Measurements from ENCODE around the gene CA5A.
"Not testable (repeated sequence)": the region's sequence is repeated elsewhere in the genome, so short reads cannot be mapped to it uniquely, and the experiment has no call there.

The CA5A gene

DNA sequence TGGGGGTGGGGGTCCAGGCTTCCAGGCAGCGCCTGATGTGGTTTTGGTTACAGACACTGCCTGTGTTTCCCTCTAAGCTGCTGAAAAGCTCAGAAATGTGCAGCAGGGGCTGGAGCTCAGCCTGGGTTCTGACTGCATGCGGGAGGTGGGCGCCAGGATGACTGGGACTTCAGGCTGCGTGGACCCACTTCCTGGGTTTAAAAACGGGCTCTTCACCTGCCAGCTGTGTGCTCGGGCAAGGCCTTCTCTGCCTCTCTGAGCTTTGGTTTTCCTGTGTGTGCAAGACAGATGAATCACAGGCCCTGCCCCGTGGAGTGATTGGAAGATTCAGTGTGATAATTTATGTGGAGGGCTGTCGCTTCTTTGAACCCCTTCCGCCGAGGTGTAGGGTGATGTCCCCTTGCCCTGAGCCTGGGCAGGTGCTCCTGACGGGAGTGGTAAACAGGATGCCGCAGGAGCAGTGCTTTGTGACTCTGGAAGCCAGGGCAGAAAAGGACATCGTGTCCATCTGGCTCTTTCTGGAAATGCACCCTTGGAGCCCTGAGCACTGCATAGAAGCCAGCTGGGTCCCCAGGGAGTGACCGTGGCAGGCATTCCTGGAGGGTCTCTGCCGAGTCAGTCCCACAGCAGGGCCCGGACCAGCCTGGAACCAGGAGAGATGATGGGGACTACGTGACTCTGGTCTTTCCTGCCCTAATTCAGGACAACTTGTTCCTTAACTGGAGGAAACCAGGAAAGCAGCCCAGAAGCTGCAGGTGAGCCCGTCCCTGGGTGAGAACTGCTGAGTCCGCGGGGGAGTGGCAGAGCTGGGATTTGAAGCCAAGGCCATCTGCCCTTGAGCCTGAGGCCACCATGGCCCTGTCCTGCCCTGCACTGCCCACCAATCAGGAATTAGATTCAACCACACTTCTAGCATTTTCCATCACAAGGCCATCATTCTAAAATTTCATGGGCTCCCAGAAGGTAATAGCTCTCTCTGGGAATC lies 38.5 kb downstream of the CA5A start:
- DNase-seq = no peak

DNA sequence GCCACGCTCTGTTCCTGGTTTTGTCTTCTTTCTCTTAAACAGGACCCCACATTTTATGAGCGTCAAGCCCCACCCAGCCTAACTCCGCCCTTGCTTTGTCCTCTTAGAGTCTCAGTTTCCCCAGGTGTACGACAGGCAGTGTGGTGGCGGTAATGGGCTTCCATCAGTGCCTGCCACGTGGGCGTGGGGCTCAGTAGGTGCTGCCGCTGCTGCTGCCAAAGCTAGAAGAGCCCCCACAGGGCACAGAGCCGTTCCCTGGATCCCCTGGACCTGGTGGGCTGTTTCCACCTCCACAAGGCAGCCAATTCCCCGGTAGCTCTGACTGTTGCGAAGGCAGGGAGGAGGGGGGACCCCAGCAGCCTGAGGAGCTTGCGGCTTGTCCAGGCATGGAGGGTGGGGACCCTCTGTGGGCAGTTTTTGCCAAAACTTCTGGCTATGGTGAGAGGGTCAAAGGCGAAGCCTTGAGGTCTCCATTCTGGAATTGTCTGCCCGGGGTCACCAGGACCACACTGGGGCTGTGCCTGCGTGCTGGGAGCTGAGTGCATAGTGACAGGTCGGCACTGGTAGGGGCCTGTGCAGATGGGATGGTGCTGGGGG lies 39.3 kb downstream of the CA5A start:
- DNase-seq = not testable (repeated sequence)

DNA sequence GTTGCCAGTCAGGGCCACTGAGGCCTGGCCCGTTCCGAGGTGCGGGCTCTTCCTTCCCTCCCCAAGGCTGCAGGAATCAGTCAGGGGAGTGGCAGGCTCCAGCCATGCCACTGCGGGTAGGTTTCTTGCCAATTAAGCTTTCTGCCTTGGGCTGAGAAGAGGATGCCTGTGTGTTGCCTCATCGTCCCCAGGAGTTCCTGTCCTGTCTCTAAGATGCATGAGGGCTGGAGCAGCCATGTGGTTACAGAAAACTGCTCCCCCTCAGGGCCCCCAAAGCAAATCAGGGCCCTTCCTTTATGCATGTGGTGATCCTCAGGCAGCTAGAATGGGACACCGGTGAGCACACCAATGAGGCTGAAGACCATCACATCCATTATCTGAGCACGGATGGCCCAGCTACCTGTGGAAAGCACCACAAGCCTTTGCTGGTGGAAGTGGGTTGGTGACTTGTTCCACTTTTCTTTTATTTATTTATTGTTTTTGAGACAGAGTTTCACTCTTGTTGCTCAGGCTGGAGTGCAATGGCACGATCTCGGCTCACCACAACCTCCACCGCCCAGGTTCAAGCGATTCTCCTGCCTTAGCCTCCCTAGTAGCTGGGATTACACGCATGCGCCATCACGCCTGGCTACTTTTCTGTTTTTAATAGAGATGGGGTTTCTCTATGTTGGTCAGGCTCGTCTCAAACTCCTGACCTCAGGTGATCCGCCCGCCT lies 40.0 kb downstream of the CA5A start:
- peak in 4 of 56 donors; percentile 31 to 53 (median 50) for DNase-seq

DNA sequence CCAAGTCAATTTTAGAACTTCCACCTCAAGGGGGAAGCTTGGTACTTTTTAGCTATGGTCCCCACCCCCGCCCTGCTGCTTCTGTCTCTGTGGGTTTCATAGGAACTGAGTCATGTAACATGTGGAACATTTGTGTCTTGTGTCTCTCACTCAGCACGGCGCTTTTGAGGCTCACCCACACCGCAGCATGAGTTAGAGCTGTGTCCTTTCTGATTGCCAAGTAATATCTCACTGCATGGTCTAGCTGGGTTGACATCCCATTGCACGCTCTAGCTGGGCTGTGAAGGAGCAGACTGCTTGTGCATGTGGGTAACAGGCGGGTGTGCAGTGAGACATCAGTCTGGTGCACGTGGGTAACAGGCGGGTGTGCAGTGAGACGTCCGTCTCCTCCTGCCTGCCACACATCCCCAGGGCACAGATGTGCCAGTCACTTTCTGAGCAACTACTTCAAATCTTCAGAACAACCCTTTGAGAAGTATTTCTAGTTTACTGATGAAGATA lies 40.6 kb downstream of the CA5A start:
- peak in 31 of 56 donors; percentile 11 to 77 (median 30) for DNase-seq

DNA sequence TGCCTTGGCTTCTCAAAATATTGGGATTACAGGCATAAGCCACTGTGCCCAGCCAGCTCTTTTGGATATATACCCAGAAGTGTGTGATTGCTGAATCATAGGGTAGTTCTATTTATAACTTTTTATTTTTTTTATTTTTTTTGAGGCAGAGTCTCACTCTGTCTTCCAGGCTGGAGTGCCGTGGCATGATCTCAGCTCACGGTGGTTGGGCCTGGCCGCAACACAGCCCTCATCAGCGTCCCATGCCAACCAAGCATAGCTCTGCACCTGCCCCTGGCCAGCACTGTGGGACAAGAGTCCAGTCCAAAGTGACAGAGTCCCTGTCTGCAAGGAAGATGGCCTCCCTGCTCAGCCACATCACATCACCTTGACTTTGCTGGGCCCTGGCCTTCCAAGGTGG lies 42.3 kb downstream of the CA5A start:
- DNase-seq = peak in 2 of 56 donors; percentile 4 to 18

DNA sequence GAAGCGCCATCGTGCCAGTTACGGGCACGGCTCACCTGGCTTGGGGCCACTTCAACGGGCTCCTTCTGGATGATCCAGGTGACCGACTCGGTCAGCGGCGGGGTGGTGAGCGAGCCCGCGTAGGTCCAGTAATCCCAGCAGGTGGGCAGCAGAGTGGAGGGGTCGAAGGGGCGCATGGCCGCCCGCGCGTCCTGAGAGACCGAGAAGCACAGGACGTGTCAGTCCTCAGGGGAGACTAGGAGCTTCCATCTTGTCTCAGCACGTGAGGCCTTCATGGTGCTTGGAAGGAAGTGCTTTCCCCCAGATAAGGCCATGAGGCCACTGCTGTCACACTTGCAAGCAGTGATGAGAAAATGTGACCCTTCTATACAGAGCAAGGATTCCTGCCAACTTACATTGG lies 44.6 kb downstream of the CA5A start:
- no peak for DNase-seq

DNA sequence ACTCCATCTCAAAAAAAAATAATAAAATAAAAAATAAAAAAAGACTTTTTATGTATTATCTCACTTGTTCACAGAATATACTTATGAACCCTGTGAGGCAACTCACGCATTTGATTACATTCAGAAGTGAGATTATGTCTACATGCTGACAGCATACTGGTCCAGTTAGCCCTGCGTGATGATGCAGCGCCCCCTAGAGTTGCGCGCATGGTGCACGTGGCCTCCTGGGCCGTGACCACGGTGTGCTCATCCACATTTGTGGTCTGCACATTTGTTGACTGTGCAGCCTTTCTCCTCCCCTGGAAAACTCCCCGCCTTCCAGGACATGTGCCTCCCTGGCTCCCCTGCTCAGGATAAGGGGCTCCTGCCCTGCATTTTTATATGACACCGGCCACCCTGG lies 46.6 kb downstream of the CA5A start:
- DNase-seq = not testable (repeated sequence)

DNA sequence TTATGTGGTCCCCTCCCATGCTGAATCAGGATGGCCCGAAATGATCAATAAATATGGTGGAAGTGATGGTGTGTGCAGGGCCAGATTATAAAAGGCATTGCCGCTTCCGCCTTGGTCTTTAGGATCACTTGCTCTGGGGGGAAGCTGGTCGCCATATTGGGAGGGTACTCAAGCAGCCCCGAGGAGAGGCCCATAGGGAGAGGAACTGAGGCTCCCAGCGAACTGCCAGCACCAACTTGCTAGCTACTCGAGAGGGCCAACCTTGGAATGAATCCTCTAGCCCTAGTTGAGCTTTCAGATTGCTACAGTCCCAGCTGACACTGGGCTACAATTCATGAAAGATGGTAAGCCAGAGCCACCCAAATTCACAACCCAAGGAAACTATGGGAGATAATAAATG lies 48.0 kb downstream of the CA5A start:
- not testable (repeated sequence) for DNase-seq

DNA sequence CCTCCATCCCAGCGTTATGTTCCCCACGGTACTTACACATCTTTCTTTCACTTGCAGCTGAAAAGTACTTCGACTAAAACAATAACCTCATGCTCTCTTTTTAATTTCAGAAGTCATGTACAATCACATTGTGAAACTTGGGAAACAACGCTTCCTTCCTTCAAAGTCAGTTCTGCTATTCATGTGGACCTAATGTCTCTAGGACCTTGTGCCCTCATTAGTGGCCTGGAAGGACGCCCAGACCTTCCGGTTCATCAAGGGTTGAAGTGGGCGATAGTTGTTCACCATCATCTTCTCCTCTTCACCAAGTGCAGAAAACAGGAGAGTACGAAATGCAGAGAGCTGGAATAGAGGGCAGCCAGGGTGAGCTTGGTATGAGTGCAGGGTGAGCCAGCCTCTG lies 48.4 kb downstream of the CA5A start:
- peak in 1 of 56 donors; percentile 1 for DNase-seq

DNA sequence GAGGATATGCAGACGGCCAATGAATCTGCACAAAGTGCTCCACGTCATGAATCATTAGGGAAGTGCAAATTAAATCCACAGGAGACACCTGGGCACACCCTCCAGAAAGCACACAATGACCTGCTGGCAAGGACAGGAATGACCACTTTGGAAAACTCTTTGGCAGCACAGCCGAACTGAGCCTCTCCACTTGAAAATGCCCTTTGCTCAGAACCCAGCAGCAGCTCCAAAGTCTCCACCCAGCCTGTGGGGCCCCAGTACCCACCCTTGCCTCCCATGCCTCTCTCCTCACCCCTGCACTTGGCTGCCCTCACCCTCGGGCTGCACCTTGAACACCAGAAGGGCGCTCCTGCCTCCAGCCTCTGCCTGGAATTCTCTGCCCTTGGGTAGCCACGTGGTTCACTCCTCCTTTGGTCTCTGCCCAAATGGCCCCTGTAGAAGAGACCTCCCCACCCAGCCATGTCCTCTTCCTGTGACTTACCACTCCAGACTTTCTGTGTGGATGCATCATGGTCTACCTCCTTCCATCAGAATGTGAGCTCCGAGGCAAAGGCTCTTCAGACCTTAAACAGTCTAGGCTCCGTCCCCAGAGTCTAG lies 50.9 kb downstream of the CA5A start:
- not testable (repeated sequence) for DNase-seq

DNA sequence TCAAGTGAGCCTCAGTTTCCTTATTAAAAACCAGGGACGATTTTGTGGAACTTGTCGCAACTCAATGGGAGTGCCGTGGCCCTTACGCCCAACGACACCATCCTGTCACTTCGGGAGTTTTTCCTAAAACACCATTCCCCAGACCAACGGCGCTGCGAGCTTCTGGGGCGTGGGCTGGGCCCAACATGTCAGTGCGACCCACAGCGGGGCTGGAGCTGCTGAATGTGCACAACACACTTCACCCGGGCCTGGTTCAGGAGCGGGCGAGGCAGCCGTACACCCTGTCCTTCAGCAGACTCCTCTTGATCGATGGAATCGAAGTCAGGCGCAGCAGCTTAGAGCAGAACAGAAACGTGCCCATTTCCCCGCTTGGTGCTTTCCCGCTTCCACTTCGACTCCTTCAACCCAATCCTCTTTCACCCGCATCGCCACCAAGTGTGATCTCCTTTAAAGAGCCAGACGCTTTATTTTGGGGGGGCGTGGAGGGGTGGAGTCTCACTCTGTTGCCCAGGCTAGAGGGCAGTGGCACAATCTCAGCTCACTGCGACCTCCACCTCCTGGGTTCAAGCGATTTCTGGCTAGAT lies 53.8 kb downstream of the CA5A start:
- no peak for DNase-seq

DNA sequence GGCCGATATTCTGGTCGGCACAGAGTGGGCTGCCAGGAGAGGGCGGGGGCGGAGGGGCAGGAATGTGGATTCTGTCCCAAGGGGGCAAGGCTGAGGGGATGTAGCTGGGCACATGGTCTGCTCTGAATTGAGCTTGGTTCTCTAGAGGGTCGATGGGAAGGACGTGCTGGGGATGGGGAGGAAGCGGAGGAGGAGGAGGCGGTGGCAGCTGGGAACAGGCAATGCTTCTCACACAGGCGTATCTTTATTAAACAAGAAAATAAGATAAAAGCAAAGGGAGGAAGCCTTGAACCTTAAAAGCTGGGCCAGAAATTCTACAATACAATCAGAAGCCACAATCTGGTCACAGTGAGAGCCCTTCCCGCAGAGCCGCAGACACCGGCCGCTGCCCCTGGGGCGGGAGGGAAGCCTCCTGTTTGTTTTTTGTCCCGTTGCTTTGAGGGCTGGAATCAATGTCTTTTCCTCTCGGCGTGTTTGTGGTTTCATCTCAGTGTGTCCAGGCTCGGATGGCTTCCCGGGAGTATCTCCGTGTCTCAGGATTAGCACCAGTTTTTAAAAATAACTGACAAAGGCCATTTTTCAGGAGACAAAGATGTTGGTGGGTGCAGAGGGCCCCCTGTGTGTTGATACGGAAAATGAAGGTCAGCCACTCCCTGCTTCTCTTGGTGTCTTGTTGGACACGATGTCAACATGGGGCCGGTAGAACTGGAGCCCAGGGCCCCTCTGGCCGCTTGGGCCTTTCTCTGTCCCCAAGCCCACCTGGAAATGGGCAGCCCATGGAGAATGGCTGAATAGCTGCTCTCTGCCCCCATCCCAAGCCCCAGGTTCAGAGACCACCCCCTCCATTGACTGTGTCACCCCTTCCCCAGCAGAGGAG lies 54.8 kb downstream of the CA5A start:
- DNase-seq = peak in 1 of 56 donors; percentile 5

DNA sequence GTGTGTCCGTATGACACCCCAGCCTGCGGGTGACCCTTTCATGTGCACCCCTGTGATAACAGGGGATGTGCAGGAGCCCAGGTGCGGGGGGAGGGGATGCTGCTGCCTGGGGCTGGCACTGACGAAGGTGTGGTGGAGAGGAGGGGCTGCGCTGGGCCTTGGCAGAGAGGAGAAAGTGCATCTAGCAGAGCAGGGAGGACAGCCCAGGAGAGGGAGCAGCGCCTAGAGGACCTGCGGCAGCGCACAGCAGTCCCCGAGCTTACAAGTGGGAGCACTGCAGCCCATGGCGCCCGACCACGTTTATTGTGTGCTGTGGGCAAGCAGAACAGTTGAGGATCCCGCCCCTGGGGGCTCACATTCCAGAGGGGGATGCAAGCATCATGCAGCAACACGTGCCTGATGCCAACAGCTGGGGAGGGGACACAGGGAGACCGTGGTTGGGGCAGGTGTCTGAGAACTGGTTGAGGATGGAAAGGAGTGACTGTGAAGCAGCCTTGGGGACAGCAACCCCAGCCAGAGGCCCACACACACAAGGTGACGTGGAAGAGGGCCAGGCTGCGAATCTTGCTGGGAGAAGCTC lies 56.1 kb downstream of the CA5A start:
- no peak for DNase-seq

DNA sequence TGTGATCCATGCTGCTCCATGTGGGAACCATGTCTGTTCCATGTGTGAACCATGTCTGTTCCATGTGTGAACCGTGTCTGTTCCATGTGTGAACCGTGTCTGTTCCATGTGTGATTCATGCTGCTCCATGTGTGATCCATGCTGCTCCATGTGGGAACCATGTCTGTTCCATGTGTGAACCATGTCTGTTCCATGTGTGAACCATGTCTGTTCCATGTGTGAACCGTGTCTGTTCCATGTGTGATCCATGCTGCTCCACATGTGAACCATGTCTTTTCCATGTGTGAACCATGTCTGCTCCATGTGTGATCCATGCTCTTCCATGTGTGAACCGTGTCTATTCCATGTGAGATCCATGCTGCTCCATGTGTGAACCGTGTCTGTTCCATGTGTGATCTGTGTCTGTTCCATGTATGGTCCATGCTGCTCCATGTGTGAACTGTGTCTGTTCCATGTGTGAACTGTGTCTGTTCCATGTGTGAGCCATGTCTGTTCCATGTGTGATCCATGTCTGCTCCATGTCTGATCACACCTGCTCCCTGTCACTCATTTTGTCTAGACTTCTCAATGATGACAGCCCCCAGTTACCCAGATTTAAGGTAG lies 56.8 kb downstream of the CA5A start:
- DNase-seq = not testable (repeated sequence)

DNA sequence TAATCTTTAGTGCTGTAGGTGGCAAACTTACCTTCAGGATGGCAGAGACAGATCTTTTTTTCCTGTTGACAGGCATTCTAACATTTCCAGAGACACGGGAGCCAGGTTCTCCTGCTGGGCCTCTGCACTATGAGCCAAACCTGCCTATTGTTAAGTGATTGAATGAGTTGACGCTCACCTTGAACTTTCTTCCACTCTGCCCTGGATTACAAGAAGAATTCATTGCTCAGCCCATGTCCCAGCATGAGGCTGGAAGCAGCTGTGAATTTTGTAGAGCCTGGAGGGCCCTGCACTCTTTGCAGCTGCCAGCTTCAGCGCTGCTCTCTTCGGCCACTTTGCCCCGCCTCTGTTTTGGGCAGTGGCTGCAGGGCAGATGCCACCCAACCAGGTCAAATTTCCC lies 57.6 kb downstream of the CA5A start:
- no peak for DNase-seq

DNA sequence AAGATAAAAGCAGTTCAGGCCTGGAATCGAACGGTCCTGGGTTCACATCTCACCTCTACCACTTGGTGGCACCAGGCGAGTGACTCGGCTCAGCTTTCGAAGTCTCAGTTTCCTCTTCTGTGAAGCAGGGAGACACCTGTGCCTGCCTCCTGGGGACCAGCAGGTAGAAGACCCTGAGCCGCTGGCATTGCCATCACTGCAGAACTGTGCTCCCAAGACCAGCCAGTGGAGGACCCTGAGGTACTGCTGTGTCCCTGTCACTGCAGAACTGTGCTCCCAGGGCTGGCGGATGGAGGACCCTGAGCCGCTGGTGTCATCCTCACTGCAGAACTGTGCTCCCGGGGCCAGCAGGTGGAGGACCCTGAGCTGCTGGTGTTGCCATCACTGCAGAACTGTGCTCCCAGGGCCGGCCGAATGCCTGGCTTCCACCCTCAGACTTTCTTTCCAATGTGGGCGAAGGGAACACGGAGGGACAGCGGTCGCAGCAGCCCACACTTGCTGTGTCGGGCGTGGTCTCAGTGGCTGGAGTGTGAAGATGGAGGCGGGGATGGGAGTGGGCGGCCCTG lies 58.3 kb downstream of the CA5A start:
- no peak for DNase-seq

DNA sequence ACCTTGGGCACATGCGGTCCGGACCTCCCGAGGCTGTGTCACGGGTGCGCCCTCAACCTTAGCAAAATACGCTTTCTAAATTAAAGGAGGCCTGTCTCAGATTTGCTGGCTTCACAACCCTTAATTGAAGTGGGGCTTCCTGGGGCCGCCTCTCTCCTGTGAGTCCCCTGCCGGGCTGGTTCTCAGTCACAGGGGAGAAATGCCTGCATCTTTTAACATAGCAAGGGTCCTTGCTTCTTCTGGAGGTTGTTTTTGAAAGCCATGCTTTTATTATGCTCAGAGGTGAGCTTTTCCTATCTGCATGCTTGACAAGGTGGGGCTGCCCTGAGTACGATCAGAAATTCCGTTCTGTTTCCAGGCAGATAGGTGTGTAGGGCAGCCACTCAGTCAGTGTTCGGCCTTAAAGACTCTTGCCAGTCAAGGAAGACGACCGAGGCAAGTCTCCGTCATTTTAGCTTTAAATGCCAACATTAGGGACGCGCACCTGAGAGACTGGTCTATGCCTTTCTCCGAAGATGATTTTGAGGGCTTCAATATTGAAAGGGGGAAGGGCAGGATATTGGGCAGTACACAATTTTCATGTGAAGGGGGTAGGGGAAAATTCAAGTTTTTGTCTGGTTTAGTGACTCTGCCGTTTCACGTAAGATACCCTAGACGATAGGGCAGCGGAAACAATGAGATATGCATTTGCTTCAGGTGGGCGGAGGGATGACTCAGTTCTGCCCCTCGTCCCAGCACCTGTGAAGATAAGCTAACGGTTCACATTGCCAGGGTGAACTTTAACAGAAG lies 61.5 kb downstream of the CA5A start:
- DNase-seq = no peak

Measured in amygdala (tissue), 56 donors.